ENCODE data around the gene ESYT2. TPM values are rescaled to one million over a fixed set of nuclear protein-coding genes. Genes with fewer than 3 reads are reported as not detected.

Gene ESYT2
- total and polyA plus RNA-seq, 2 experiments from 2014 or later, result 33.4 to 59.6 TPM

GRCh38 chr7:158776474-158776873 lies 52.8 kb downstream of the ESYT2 start:
- H3K36me3 ChIP-seq (replicated peaks; ENCODE audit: insufficient read depth, low read depth), result no peaks in the 10 kb centered on the region

GRCh38 chr7:158774952-158775351 lies 54.4 kb downstream of the ESYT2 start:
- WGBS (ENCODE audit: low lambda C conversion rate, missing lambda C conversion rate), result 97% methylated on average over 5 of the region's 5 CpGs
- H3K27ac ChIP-seq, result no peak overlapping the region
- H3K4me3 ChIP-seq, result no peak overlapping the region
- H3K9me2 ChIP-seq (replicated peaks; ENCODE audit: insufficient read depth), result no peaks in the 10 kb centered on the region
- no peaks in the 10 kb centered on the region for H3K9me3 ChIP-seq (ENCODE audit: low read depth)
- DNase-seq (ENCODE audit: low spot score), result no peak
- H4K20me1 ChIP-seq (ENCODE audit: insufficient read depth, poor library complexity, severe bottlenecking), result no peaks in the 10 kb centered on the region
- H3K79me2 ChIP-seq, result no peaks in the 10 kb centered on the region
- H3K36me3 ChIP-seq (replicated peaks; ENCODE audit: insufficient read depth, low read depth), result no peaks in the 10 kb centered on the region
- H3K27me3 ChIP-seq, result no peaks in the 10 kb centered on the region
- TF ChIP-seq CTCF (IDR thresholded peaks at IDR 0.05; ENCODE audit: poor library complexity) (no peak), EZH2phosphoT487 (IDR thresholded peaks at IDR 0.05; ENCODE audit: low read depth, severe bottlenecking, unreplicated experiment) (no peak), EZH2 (IDR thresholded peaks at IDR 0.05; ENCODE audit: borderline replicate concordance) (no peak)
- H3K4me2 ChIP-seq, result no peak overlapping the region
- peaks cover 8% of the 10 kb centered on the region for H3K4me1 ChIP-seq (ENCODE audit: insufficient read depth)
- H2AFZ ChIP-seq, result no peak overlapping the region

More at GRCh38 chr7:158776474-158776873, 52.8 kb downstream of the ESYT2 start:
- no peak overlapping the region for H3K4me2 ChIP-seq
- 87% methylated on average over 3 of the region's 3 CpGs for WGBS (ENCODE audit: low lambda C conversion rate, missing lambda C conversion rate)
- TF ChIP-seq EZH2 (IDR thresholded peaks at IDR 0.05; ENCODE audit: borderline replicate concordance), result no peak
- no peak for TF ChIP-seq EZH2phosphoT487 (IDR thresholded peaks at IDR 0.05; ENCODE audit: low read depth, severe bottlenecking, unreplicated experiment)
- TF ChIP-seq CTCF (IDR thresholded peaks at IDR 0.05; ENCODE audit: poor library complexity), result no peak
- H3K9me3 ChIP-seq (ENCODE audit: low read depth), result no peaks in the 10 kb centered on the region
- no peak overlapping the region for H3K4me3 ChIP-seq
- H2AFZ ChIP-seq, result no peak overlapping the region
- H3K27me3 ChIP-seq, result no peaks in the 10 kb centered on the region
- no peak for DNase-seq (ENCODE audit: low spot score)
- no peaks in the 10 kb centered on the region for H3K79me2 ChIP-seq
- H3K9me2 ChIP-seq (replicated peaks; ENCODE audit: insufficient read depth), result no peaks in the 10 kb centered on the region
- H3K4me1 ChIP-seq (ENCODE audit: insufficient read depth), result peaks cover 8% of the 10 kb centered on the region
- H4K20me1 ChIP-seq (ENCODE audit: insufficient read depth, poor library complexity, severe bottlenecking), result no peaks in the 10 kb centered on the region
- no peak overlapping the region for H3K27ac ChIP-seq

- Histone ChIP-seq H3K4me3 (no peak overlapping the region), H3K27ac (no peak overlapping the region), H3K4me1 (ENCODE audit: insufficient read depth) (no peaks in the 10 kb centered on the region), H3K36me3 (replicated peaks; ENCODE audit: insufficient read depth, low read depth) (no peaks in the 10 kb centered on the region), H3K9me3 (ENCODE audit: low read depth) (no peaks in the 10 kb centered on the region), H4K20me1 (ENCODE audit: insufficient read depth, poor library complexity, severe bottlenecking) (no peaks in the 10 kb centered on the region), H3K79me2 (no peaks in the 10 kb centered on the region), H3K4me2 (no peak overlapping the region), H3K9me2 (replicated peaks; ENCODE audit: insufficient read depth) (no peaks in the 10 kb centered on the region), H3K27me3 (no peaks in the 10 kb centered on the region), H2AFZ (no peak overlapping the region)
- no peak for DNase-seq (ENCODE audit: low spot score)
- WGBS (ENCODE audit: low lambda C conversion rate, missing lambda C conversion rate), result 95% methylated on average over 11 of the region's 11 CpGs
- TF ChIP-seq EZH2phosphoT487 (IDR thresholded peaks at IDR 0.05; ENCODE audit: low read depth, severe bottlenecking, unreplicated experiment) (no peak), CTCF (IDR thresholded peaks at IDR 0.05; ENCODE audit: poor library complexity) (no peak), EZH2 (IDR thresholded peaks at IDR 0.05; ENCODE audit: borderline replicate concordance) (no peak)
Measured at GRCh38 chr7:158772916-158773315, 56.4 kb downstream of the ESYT2 start.

Measured in hepatocyte (in vitro differentiated cells).